H1 (cell line): ENCODE results near the gene LRRC25. TPM values are rescaled to one million over a fixed set of nuclear protein-coding genes. Genes with fewer than 3 reads are reported as not detected.
"Not testable (repeated sequence)": the region's sequence is repeated elsewhere in the genome, so short reads cannot be mapped to it uniquely, and the experiment has no call there.

Experiments
- CTCF ChIA-PET: fragments of 300-600 bp; sonication (Branson Sonifier 250); formaldehyde crosslinking; loops from one replicate; lab custom pipeline; 2021; ENCODE audit not compliant: partially characterized antibody; lab: Charles Lee
- POLR2A ChIA-PET: fragments of 300-600 bp; sonication (Branson Sonifier 250); formaldehyde crosslinking; loops from one replicate; lab custom pipeline; 2021; ENCODE audit warnings: inconsistent platforms; ENCODE audit not compliant: partially characterized antibody; lab: Charles Lee
- DNase-seq, 2 experiments: peaks; one replicate each; pipeline versions ENCODE4 v3.0.0 to v3.0.0-alpha.2; 2010 to 2022; ENCODE audit warnings: low spot score in 2 of 2, low read depth in 1 of 2, mixed read lengths in 1 of 2
- FAIRE-seq: peaks from 2 replicates; lab custom pipeline; 2011; peaks lifted over from hg19 to GRCh38; lab: Jason Lieb, UNC
- H2AFZ ChIP-seq: 2 replicates; pipeline ENCODE4 v1.8.1; 2012; ENCODE audit warnings: low read length, inconsistent platforms
- H2AK5ac ChIP-seq: 2 replicates; pipeline ENCODE4 v1.6.1; 2013; ENCODE audit warnings: low read depth, low read length
- H2BK120ac ChIP-seq: replicated peaks from 2 replicates; pipeline ENCODE3; 2013; ENCODE audit warnings: low read depth, low read length, inconsistent platforms
- H2BK12ac ChIP-seq: 2 replicates; pipeline ENCODE4 v1.6.1; 2013; ENCODE audit warnings: low read depth, low read length
- H2BK15ac ChIP-seq: 2 replicates; pipeline ENCODE4 v1.6.1; 2013; ENCODE audit warnings: low read length
- H2BK20ac ChIP-seq: 2 replicates; pipeline ENCODE4 v1.6.1; 2013; ENCODE audit warnings: low read length
- H2BK5ac ChIP-seq: 2 replicates; pipeline ENCODE4 v1.6.1; 2013; ENCODE audit warnings: low read depth, low read length
- H3K14ac ChIP-seq: 2 replicates; pipeline ENCODE4 v1.6.1; 2013; ENCODE audit warnings: inconsistent platforms; ENCODE audit not compliant: insufficient read length
- H3K18ac ChIP-seq: 2 replicates; pipeline ENCODE4 v1.6.1; 2013; ENCODE audit warnings: low read length; ENCODE audit errors: extremely low read depth
- H3K23ac ChIP-seq: 2 replicates; pipeline ENCODE4 v1.6.1; 2013; ENCODE audit warnings: inconsistent platforms; ENCODE audit not compliant: insufficient read length
- H3K23me2 ChIP-seq: 2 replicates; pipeline ENCODE4 v1.6.1; 2013; ENCODE audit warnings: low read depth, low read length
- H3K27ac ChIP-seq: 2 replicates; pipeline ENCODE4 v1.6.1; 2011; ENCODE audit warnings: low read depth, low read length, inconsistent platforms
- H3K27me3 ChIP-seq, 4 experiments: replicated peaks in 1 of 4; 1 replicate in 1 of 4; 2 replicates in 3 of 4; pipeline versions ENCODE4 v1.6.1 to v1.8.1; 2011 to 2013; ENCODE audit warnings: low read length in 3 of 4, mild to moderate bottlenecking in 3 of 4, inconsistent platforms in 2 of 4, mixed read lengths in 2 of 4, moderate library complexity in 1 of 4; ENCODE audit not compliant: control insufficient read depth in 3 of 4, insufficient read depth in 3 of 4; ENCODE audit errors: extremely low read depth in 1 of 4
- H3K36me3 ChIP-seq, 4 experiments: 2 replicates each; pipeline versions ENCODE4 v1.6.1 to v1.8.1; 2011 to 2013; ENCODE audit warnings: mild to moderate bottlenecking in 4 of 4, low read length in 3 of 4, moderate library complexity in 2 of 4, control low read depth in 1 of 4, inconsistent platforms in 1 of 4; ENCODE audit not compliant: insufficient read depth in 4 of 4, control insufficient read depth in 2 of 4
- H3K4ac ChIP-seq: replicated peaks from 2 replicates; pipeline ENCODE3; 2013; ENCODE audit warnings: low read length, low read depth, mixed read lengths, inconsistent platforms; ENCODE audit not compliant: insufficient read length
- H3K4me1 ChIP-seq, 4 experiments: replicated peaks in 1 of 4; 1 replicate in 1 of 4; 2 replicates in 3 of 4; pipeline versions ENCODE4 v1.6.1 to v1.8.1; 2011 to 2013; ENCODE audit warnings: low read length in 3 of 4, inconsistent platforms in 2 of 4, mixed read lengths in 1 of 4; ENCODE audit not compliant: insufficient read depth in 4 of 4, control insufficient read depth in 3 of 4
- H3K4me2 ChIP-seq, 2 experiments: 2 replicates each; pipeline versions ENCODE4 v1.6.1 to v1.8.1; 2011 to 2013; ENCODE audit warnings: low read depth in 2 of 2, low read length in 2 of 2, control low read depth in 1 of 2, inconsistent platforms in 1 of 2, mild to moderate bottlenecking in 1 of 2; ENCODE audit not compliant: insufficient read depth in 1 of 2
- H3K4me3 ChIP-seq, 4 experiments: fragments of 200-600, 300-600 bp in 1 of 4; sonication (generic), shearing (Covaris generic), sonication (Bioruptor Twin) in 1 of 4; 2 replicates each; pipeline versions ENCODE4 v1.5.1 to v1.8.1; 2011 to 2016; ENCODE audit warnings: low read length in 4 of 4, low read depth in 3 of 4, control low read depth in 2 of 4, inconsistent platforms in 2 of 4, mild to moderate bottlenecking in 2 of 4, mixed read lengths in 1 of 4, moderate library complexity in 1 of 4; ENCODE audit not compliant: insufficient read depth in 2 of 4; ENCODE audit errors: extremely low read depth in 1 of 4
- H3K56ac ChIP-seq: replicated peaks from 2 replicates; pipeline ENCODE3; 2013; ENCODE audit warnings: low read depth, mild to moderate bottlenecking, mixed read lengths, low read length, inconsistent platforms; ENCODE audit not compliant: insufficient read length
- H3K79me1 ChIP-seq: 2 replicates; pipeline ENCODE4 v1.6.1; 2013; ENCODE audit warnings: low read depth, low read length, control low read depth
- H3K79me2 ChIP-seq, 2 experiments: 2 replicates each; pipeline versions ENCODE4 v1.6.1 to v1.8.1; 2012 to 2013; ENCODE audit warnings: low read length in 2 of 2, mild to moderate bottlenecking in 2 of 2, inconsistent platforms in 1 of 2; ENCODE audit not compliant: insufficient read depth in 2 of 2, control insufficient read depth in 1 of 2
- H3K9ac ChIP-seq, 4 experiments: replicated peaks in 1 of 4; 1 replicate in 1 of 4; 2 replicates in 3 of 4; pipeline versions ENCODE4 v1.6.1 to v1.8.1; 2011 to 2013; ENCODE audit warnings: low read depth in 3 of 4, low read length in 3 of 4, control low read depth in 2 of 4, mild to moderate bottlenecking in 2 of 4, moderate library complexity in 2 of 4, inconsistent platforms in 1 of 4; ENCODE audit errors: extremely low read depth in 1 of 4
- H3K9me3 ChIP-seq, 2 experiments: 2 replicates each; pipeline versions ENCODE4 v1.6.1 to v1.8.1; 2012 to 2013; ENCODE audit warnings: mild to moderate bottlenecking in 2 of 2, moderate library complexity in 2 of 2, control low read depth in 1 of 2, inconsistent platforms in 1 of 2, low read depth in 1 of 2, low read length in 1 of 2, mixed read lengths in 1 of 2; ENCODE audit not compliant: insufficient read depth in 2 of 2
- H4K20me1 ChIP-seq, 2 experiments: replicated peaks in 1 of 2; 2 replicates each; pipeline versions ENCODE3 to v1.8.1; 2011 to 2013; ENCODE audit warnings: inconsistent platforms in 2 of 2, low read length in 2 of 2, mild to moderate bottlenecking in 1 of 2; ENCODE audit not compliant: insufficient read depth in 2 of 2, control insufficient read depth in 1 of 2
- H4K5ac ChIP-seq: 2 replicates; pipeline ENCODE4 v1.6.1; 2013; ENCODE audit warnings: low read length, low read depth, mixed read lengths, inconsistent platforms; ENCODE audit not compliant: insufficient read length
- H4K8ac ChIP-seq: 2 replicates; pipeline ENCODE4 v1.8.0; 2013; ENCODE audit warnings: mild to moderate bottlenecking, moderate library complexity, low read length, inconsistent platforms; ENCODE audit not compliant: insufficient read depth; ENCODE audit errors: extremely low read depth
- H4K91ac ChIP-seq: replicated peaks from 2 replicates; pipeline ENCODE3; 2013; ENCODE audit warnings: low read length, mixed read lengths, inconsistent platforms; ENCODE audit not compliant: insufficient read length
- WGBS, 2 experiments: shearing (Covaris generic) in 1 of 2; methylation state at CpG; one replicate each; pipeline versions ENCODE4 v1.1.6 to v1.1.7; 2013 to 2015; ENCODE audit warnings: low lambda C conversion rate in 2 of 2, mixed read lengths in 2 of 2, inconsistent platforms in 1 of 2, low coverage in 1 of 2, missing lambda C conversion rate in 1 of 2; ENCODE audit not compliant: insufficient replicate concordance in 2 of 2, insufficient coverage in 1 of 2, insufficient read length in 1 of 2; ENCODE audit errors: extremely low coverage in 1 of 2, missing lambda C conversion rate in 1 of 2; 5-methylcytosine and 5-hydroxymethylcytosine counted together
- polyA plus RNA-seq, 7 experiments: library from polyadenylated mRNA; depleted of rRNA in 3 of 7; stranded (reverse) in 5 of 7; unstranded in 2 of 7; fragments of >200 nt in 5 of 7; fragments of 200-250 nt in 2 of 7; gene quantifications; 1 replicate in 5 of 7; 2 replicates in 1 of 7; 4 replicates in 1 of 7; pipeline versions ENCODE4 v1.2.1 to v1.2.3, GENCODE V29; 2011 to 2013; ENCODE audit warnings: missing spikeins in 2 of 7, mixed read lengths in 2 of 7
- total RNA-seq: library from RNA; stranded (reverse); fragmentation: NEBNext Ultra II Directional; extraction: Animal tissue kit (Norgen Biotek cat#: 25700); gene quantifications from 2 replicates; pipeline ENCODE4 v1.2.1, GENCODE V29; 2021

LRRC25 gene
- total and polyA plus RNA-seq, 2 of the 8 experiments (the other 6 are each of a cell fraction or from before 2014, with no cell fraction given), result 0.20 to 0.41 TPM

DNA sequence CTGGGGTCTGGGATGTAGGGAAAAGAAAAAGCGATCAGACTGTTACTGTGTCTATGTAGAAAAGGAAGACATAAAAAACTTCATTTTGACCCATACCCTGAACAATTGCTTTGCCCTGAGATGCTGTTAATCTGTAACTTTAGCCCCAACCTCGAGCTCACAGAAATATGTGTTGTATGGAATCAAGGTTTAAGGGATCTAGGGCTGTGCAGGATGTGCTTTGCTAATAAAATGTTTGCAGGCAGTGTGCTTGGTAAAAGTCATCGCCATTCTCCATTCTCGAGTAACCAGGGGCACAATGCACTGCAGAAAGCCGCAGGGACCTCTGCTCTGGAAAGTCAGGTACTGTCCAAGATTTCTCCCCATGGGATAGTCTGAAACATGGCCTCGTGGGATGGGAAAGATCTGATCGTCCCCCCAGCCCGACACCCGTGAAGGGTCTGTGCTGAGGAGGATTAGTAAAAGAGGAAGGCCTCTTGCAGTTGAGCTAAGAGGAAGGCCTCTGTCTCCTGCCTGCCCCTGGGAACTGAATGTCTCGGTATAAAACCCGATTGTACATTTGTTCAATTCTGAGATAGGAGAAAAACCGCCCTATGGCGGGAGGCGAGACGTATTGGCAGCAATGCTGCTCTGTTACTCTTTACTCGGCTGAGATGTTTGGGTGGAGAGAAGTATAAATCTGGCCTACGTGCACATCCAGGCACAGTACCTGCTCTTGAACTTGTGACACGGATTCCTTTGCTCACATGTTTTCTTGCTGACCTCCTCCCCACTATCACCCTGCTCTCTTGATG, 5.2 kb upstream of the LRRC25 start:
- not testable (repeated sequence) for H3K4ac ChIP-seq, H3K14ac ChIP-seq, H3K27ac ChIP-seq, H3K4me2 ChIP-seq, H4K20me1 ChIP-seq, DNase-seq, H2BK12ac ChIP-seq, H3K4me3 ChIP-seq, H3K23ac ChIP-seq, H2BK5ac ChIP-seq, H3K79me2 ChIP-seq, H4K8ac ChIP-seq, H3K36me3 ChIP-seq, H2BK20ac ChIP-seq, H3K4me1 ChIP-seq, H2AFZ ChIP-seq, H3K9me3 ChIP-seq, H2BK120ac ChIP-seq, H2AK5ac ChIP-seq, H3K27me3 ChIP-seq, FAIRE-seq, H2BK15ac ChIP-seq, H4K5ac ChIP-seq, H4K91ac ChIP-seq, H3K56ac ChIP-seq, H3K9ac ChIP-seq, H3K79me1 ChIP-seq, H3K18ac ChIP-seq, H3K23me2 ChIP-seq
- ChIA-PET POLR2A (interaction anchor here (0.7 to 1.4 kb wide), 3 partner anchors 12 to 121 kb away, joined by 3 to 6 read pairs (median 3); partner anchors contain the start of gene JUND), CTCF (interaction anchor here (0.5 to 12.8 kb wide), 13 partner anchors 10 to 666 kb away, joined by 3 to 174 read pairs (median 5); partner anchors contain the start of gene GDF15)
- 86% methylated on average over 17 of the region's 18 CpGs; no CpG with 5 or more reads in 1 of the 2 experiments for WGBS, 2 experiments
